Progenitor cell of endocrine pancreas (in vitro differentiated cells): ENCODE measurements around the gene GLIS1. TPM values are rescaled to one million over a fixed set of nuclear protein-coding genes. Genes with fewer than 3 reads are reported as not detected.

Experiments
- DNase-seq: peaks from one replicate; pipeline ENCODE4 v3.0.0; 2021; ENCODE audit warnings: low spot score; ENCODE audit not compliant: unreplicated experiment
- H3K27ac Mint-ChIP-seq: 2 replicates; pipeline ENCODE4 v1.8.0; 2021; ENCODE audit warnings: mild to moderate bottlenecking, moderate library complexity, mixed read lengths
- H3K27me3 Mint-ChIP-seq: 2 replicates; pipeline ENCODE4 v1.8.0; 2021; ENCODE audit warnings: mixed read lengths
- H3K36me3 Mint-ChIP-seq: 2 replicates; pipeline ENCODE4 v1.8.0; 2022; ENCODE audit warnings: mixed read lengths; ENCODE audit not compliant: insufficient read depth
- H3K4me1 Mint-ChIP-seq: 2 replicates; pipeline ENCODE4 v1.8.0; 2021; ENCODE audit warnings: low read depth, mixed read lengths
- H3K4me3 Mint-ChIP-seq: 2 replicates; pipeline ENCODE4 v1.8.0; 2021; ENCODE audit warnings: low read depth, mild to moderate bottlenecking, moderate library complexity, mixed read lengths
- H3K9me3 Mint-ChIP-seq: 2 replicates; pipeline ENCODE4 v1.8.0; 2021; ENCODE audit warnings: low read depth, mixed read lengths
- CTCF ChIP-seq: fragments of 200-600 bp; sonication (generic); IDR thresholded peaks from one replicate; pipeline ENCODE4 v1.5.0; 2021; ENCODE audit warnings: antibody characterized with exemption, mild to moderate bottlenecking; ENCODE audit not compliant: unreplicated experiment
- total RNA-seq: library from RNA; stranded (reverse); gene quantifications from 2 replicates; pipeline ENCODE4 v1.2.1, GENCODE V29; 2021

Gene GLIS1
- total RNA-seq, 1 donor from 2014 or later = not detected

GRCh38 chr1:53736290-53736689 lies 2.7 kb downstream of the GLIS1 start:
- no peak for TF ChIP-seq CTCF
- Mint-ChIP-seq H3K4me1 (peaks cover 11% of the 10 kb centered on the region), H3K4me3 (no peak overlapping the region), H3K27me3 (peaks cover 85% of the 10 kb centered on the region), H3K27ac (no peak overlapping the region), H3K9me3 (no peaks in the 10 kb centered on the region), H3K36me3 (no peaks in the 10 kb centered on the region)
- no peak for DNase-seq

GRCh38 chr1:53735681-53736080 lies 3.3 kb downstream of the GLIS1 start:
- Mint-ChIP-seq H3K27ac (no peak overlapping the region), H3K9me3 (no peaks in the 10 kb centered on the region), H3K27me3 (peaks cover 83% of the 10 kb centered on the region), H3K36me3 (no peaks in the 10 kb centered on the region), H3K4me3 (no peak overlapping the region), H3K4me1 (peaks cover 11% of the 10 kb centered on the region)
- no peak for TF ChIP-seq CTCF
- DNase-seq = no peak

- Mint-ChIP-seq H3K27me3 (peaks cover 83% of the 10 kb centered on the region), H3K4me3 (no peak overlapping the region), H3K4me1 (peaks cover 11% of the 10 kb centered on the region), H3K27ac (no peak overlapping the region), H3K36me3 (no peaks in the 10 kb centered on the region), H3K9me3 (no peaks in the 10 kb centered on the region)
- TF ChIP-seq CTCF = no peak
- DNase-seq = no peak
Measured at GRCh38 chr1:53735261-53735660, 3.7 kb downstream of the GLIS1 start.

- TF ChIP-seq CTCF = no peak
- no peak overlapping the region for H3K27ac Mint-ChIP-seq
- H3K9me3 Mint-ChIP-seq = no peaks in the 10 kb centered on the region
- DNase-seq = no peak
- no peaks in the 10 kb centered on the region for H3K36me3 Mint-ChIP-seq
- H3K27me3 Mint-ChIP-seq = peaks cover 83% of the 10 kb centered on the region
- H3K4me1 Mint-ChIP-seq = peaks cover 11% of the 10 kb centered on the region
- H3K4me3 Mint-ChIP-seq = no peak overlapping the region
Measured at GRCh38 chr1:53734650-53735211, 4.2 kb downstream of the GLIS1 start.

- H3K4me3 Mint-ChIP-seq = no peak overlapping the region
- H3K9me3 Mint-ChIP-seq = no peaks in the 10 kb centered on the region
- no peak for DNase-seq
Measured at GRCh38 chr1:53733975-53734649, 4.9 kb downstream of the GLIS1 start.

More at GRCh38 chr1:53733975-53734649, 4.9 kb downstream of the GLIS1 start:
- peaks cover 86% of the 10 kb centered on the region for H3K27me3 Mint-ChIP-seq
- no peak overlapping the region for H3K27ac Mint-ChIP-seq
- peaks cover 11% of the 10 kb centered on the region for H3K4me1 Mint-ChIP-seq
- no peaks in the 10 kb centered on the region for H3K36me3 Mint-ChIP-seq
- no peak for TF ChIP-seq CTCF
